Measurements from ENCODE around the gene CNTRL.

The CNTRL gene

GRCh38 chr9:121204121-121204520 lies 129.4 kb downstream of the CNTRL start:
- DNase-seq, result no peak

DNA sequence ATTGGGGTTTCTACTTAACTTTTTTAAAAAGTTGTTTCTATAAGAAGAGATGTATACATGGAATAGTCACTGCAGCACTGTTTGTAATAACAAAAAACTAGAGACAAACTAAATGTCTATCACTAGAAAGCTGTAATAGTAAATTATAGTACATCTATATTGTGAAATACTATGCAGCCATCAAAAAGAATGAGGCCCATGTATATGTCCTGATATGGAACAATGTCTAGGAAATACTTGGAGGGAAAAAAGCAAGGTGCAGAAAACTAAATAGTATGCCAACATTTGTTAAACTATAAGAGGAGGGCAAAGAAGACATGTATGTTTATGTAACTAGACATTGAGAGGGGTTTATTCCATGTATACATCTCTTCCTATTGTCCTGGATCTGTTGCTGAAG lies 129.9 kb downstream of the CNTRL start:
- no peak for DNase-seq

GRCh38 chr9:121206516-121207370 lies 132.0 kb downstream of the CNTRL start:
- DNase-seq, result no peak

DNA sequence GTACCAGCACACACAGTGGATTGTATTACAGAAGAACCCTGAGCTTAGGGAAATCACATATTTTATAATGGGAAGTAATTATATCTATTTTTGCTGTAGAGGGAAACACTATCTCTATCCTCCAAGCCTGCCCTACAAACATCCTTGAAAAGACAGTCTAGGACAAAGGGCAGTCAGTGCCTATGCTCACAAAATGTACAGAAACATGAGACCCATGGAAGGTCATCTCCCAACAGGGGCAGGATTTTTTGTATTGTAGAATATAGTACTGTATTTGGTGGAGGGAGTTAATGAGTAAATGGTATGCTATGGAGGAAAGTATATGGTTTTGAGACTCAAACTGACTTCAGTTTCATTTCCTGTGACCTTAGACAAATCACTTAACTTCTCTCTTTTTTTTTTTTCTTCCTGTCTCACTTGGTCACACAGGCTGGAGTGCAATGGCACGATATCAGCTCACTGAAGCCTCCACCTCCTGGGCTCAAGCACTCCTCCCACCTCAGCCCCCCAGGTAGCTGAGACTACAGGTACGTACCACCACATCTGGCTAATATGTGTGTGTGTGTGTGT lies 132.7 kb downstream of the CNTRL start:
- DNase-seq, result no peak

DNA sequence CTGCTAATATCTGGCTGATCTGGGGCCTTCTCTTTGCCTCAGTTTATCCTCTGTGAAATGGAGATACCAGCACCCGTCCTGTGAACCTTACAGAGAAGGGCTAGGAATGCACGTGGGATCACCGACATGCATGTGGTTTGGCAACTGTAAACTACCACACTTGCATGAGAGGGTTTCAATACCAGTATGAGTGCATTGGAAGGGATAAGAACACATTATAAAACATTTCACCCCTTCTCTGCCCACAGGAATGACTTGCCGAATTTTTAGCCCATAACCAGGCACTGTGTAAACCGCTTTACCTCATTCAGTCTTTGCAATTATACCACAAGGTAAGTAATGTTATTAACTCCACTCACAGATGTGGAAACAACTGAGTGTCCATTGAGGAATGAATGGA lies 135.8 kb downstream of the CNTRL start:
- DNase-seq, result no peak

DNA sequence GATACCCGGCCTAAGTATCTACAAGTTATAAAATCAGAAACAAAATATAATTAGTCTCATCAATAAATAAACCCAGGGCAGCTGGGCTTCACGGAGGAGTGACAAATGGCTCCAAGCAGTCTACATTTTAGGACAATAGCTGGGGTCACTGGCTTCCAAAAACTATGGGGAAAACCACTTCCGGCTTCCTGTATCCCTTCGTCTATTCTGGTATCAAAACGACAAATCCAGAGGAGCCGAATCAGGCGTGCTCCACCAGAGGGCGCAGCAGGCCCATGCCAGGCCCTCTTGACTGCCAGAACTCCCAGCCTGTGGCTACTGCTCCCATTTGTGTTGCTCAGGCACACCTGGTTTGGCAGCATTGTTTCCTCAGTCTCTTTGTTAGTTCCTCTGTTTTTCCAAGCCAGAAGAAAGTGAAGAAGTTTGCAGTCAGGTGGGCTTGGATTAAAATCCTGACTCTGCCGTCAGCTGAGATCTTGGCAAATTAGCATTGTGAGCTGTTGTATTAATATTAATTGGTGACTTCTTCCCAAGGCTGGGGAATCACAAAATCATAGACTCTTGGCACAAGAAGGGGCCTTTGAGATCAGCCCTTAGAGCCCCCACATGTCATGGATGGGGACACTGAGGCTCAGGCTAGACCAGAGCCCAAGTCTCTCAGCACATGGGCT lies 138.5 kb downstream of the CNTRL start:
- DNase-seq, result peak; percentile 38

GRCh38 chr9:121214005-121214404 lies 139.2 kb downstream of the CNTRL start:
- DNase-seq, result no peak

DNA sequence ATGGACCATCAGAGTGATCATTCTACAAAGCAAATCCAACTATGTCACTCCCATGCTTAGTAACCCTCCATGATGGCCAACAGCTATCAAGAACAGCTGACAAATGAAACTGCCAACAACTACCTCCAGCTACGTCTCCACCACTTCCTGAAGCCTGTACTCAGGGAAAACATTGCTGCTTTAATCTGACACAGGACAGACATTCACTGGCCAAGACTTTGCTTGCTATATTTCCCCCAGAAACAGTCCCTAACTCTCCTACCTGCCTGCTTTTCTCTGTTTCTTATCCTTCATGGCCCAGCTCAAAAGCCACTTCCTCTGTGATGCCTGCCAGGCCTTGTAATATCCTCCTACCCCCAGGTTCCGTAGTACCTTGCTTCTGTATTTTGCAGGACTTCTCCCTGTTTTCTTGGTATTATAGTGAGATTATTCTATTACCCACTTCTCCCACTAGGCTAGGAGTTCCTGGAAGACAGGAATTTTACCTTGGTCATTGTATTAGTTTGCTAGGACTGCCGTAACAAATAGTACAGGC lies 141.6 kb downstream of the CNTRL start:
- no peak for DNase-seq

DNA sequence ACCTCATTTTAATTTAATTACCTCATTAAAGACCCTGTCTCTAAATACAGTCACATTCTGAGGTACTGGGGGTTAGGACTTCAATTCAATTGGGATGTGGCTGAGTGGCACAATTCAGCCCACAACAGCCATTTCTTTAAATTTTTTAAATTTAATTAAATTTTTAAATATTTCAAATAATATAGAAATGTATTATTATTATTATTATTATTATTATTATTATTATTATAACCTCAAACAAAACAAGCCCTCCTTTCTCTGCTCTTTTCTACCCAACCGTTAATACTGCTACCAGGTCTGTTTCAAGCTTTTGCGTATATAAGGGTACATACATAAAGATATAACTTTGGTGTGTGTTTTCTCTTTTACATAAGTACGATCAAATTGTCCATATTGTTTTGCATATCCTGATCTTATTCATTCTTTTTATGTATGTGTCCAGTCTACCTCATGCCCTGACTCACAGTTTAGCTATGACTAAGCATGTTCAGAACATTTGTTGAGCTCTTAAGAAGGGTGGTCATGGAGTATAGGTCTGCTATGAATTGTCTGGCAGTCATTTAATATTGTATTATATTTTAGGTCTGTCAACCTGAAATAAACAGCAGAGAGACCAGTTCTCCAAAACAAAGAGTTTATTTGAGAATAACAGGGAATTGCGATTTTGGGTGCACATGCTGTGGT lies 143.0 kb downstream of the CNTRL start:
- DNase-seq, result no peak

- no peak for DNase-seq
These were observed 143.7 kb downstream of the CNTRL start for GRCh38 chr9:121218357-121219027.

DNA sequence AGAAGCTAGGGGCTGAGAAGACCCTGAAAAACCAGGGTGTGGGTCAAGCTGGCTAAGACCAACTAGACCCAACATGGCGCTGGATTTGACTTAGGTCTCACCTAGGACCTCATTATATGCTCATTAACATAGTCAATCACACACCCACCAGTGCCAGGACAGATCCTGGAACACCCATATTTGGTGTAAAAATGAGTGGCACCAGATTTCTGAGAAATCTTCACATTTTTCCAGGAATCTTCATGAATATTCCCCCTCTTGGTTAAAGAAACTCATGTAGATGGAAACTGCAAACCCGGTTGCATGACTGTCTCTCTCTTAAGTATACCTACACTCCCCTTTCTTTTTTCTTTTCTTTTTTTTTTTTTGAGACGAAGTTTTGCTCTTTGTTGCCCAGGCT lies 144.8 kb downstream of the CNTRL start:
- DNase-seq, result no peak

GRCh38 chr9:121220996-121221663 lies 146.4 kb downstream of the CNTRL start:
- DNase-seq, result no peak

DNA sequence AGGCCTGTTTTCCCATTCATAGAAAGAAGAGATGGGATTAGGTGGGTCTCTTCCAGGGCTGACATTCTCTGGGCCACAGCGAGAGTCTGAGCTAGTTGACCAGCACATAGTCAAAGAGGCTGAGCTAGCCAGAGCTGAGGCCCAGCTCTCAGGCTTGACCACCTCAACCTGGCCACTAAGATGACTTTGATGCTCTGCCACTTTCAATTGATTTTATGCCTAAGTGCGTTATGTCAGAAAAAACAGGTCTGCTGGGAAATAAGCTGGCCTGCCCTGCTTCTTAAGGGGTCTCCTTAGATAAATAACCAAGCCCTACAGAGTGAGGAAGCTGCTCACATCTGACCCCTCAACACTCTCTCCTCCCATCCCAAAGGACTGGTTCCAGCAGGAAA lies 146.9 kb downstream of the CNTRL start:
- DNase-seq, result no peak

- no peak for DNase-seq
These were observed 147.9 kb downstream of the CNTRL start for GRCh38 chr9:121222524-121223171.

GRCh38 chr9:121225240-121225639 lies 150.5 kb downstream of the CNTRL start:
- no peak for DNase-seq

DNA sequence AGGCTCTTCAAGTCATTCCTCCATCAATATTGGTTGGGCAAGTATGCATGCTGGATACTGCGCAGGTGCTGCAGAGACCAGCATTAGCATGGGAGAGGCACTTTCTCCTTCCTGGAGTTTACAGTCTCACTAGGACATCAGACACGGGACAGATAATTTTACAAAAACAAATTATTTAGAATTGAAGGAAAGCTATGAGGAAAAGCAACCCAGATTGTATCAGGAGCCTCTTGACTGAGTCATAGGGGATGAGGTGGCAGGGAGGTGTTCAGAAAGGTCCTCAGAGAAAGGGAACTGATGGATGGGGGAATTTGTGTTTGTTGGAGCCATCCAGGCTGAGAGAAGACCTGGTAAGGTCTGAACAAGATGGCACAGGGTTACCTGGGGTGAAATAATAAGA lies 151.4 kb downstream of the CNTRL start:
- no peak for DNase-seq

All from activated CD4-positive, alpha-beta T cell treated with anti-CD3 and anti-CD28 coated beads for 1 hour (primary cell).